Hematopoietic multipotent progenitor cell treated with erythropoietin and hydrocortisone succinate and interleukin-3 and kit ligand, for 17 days (in vitro differentiated cells): Measurements from ENCODE around the gene DISP2.
A peak's percentile ranks its signal among the peaks of the same experiment; 100 is the strongest.

ENCODE experiments used
- DNase-seq: peaks from one replicate; pipeline ENCODE4 v3.0.0-alpha.2; 2015; ENCODE audit warnings: low spot score

The DISP2 gene

DNA sequence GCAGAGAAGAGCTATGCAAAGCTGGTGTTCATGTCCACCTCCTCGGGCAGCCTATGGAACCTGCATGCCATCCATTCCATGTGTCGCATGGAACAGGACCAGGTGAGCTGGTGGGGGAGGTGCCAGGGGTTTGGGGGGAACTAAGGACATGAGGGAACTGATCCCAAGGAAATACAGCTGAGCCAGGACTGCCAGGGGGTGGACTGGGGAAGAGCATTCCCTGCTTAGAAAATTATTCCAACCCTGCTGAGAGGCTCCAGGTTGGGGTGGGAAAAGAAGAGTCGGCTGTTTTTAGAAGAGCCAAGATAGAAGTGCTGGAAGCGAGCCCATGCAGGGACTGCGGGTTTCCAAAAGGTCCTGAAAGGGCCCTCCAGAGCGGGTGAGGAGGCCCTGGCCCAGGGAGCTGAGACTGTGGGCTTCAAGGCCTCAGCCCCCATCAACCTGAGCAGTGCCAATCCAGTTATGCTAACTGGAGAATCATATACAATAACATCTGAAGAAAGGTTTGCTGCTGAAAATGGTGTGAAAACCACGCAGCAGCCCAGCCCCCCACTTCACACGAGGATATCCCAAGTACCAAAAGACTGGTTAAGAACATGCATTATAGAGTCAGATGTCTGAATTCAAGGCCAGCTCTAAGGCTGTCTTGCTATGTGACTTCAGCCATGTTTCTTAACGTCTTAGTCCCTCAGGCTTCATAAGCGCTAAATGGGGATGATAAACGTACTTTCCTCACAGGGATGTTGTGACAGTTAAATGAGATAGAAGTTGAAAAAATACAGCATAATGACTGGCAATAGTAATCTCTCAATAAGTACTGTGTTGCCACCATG lies 7.8 kb downstream of the DISP2 start:
- no peak for DNase-seq

DNA sequence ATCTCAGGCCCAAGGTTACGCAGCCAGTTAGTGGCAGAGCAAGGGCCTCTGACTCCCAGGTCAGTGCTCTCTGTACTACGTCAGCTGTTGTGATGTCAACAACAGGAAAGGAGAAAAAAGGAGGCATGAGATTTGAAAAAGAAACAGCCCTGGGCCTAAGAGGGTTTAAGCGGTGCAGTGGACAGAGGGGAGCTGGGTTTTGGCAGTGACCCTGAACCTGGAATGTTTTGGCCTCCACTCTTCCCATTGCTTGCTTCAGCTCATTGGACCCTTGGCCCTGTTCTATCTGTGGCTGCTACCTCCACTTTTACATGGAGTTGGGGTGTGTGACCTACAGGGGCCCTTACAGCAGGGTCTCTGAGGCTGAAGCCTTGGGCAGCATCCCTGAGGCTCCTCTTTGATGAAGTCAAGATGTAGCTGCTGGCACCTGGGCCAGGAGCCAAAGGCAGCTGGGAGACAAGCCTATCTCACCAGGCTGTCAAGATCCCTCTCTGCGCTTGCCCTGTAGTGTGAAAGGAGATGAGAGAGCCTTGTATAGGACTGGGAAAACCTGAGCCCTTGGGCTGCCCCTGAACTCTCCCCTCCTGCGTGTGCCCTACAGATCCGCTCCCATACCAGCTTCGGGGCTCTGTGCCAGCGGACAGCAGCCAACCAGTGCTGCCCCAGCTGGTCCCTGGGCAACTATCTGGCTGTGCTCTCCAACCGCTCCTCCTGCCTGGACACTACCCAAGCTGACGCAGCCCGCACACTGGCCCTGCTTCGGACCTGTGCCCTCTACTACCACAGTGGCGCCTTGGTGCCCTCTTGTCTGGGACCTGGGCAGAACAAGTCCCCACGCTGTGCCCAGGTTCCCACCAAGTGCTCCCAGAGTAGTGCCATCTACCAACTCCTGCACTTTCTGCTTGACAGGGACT lies 8.7 kb downstream of the DISP2 start:
- no peak for DNase-seq

DNA sequence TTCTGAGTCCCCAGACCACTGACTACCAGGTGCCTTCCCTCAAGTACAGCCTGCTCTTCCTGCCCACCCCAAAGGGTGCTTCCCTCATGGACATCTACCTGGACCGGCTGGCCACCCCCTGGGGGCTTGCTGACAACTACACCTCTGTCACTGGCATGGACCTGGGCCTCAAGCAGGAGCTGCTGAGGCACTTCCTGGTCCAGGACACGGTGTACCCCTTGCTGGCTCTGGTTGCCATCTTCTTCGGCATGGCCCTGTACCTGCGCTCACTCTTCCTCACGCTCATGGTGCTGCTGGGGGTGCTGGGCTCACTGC lies 9.3 kb downstream of the DISP2 start:
- DNase-seq, result no peak

DNA sequence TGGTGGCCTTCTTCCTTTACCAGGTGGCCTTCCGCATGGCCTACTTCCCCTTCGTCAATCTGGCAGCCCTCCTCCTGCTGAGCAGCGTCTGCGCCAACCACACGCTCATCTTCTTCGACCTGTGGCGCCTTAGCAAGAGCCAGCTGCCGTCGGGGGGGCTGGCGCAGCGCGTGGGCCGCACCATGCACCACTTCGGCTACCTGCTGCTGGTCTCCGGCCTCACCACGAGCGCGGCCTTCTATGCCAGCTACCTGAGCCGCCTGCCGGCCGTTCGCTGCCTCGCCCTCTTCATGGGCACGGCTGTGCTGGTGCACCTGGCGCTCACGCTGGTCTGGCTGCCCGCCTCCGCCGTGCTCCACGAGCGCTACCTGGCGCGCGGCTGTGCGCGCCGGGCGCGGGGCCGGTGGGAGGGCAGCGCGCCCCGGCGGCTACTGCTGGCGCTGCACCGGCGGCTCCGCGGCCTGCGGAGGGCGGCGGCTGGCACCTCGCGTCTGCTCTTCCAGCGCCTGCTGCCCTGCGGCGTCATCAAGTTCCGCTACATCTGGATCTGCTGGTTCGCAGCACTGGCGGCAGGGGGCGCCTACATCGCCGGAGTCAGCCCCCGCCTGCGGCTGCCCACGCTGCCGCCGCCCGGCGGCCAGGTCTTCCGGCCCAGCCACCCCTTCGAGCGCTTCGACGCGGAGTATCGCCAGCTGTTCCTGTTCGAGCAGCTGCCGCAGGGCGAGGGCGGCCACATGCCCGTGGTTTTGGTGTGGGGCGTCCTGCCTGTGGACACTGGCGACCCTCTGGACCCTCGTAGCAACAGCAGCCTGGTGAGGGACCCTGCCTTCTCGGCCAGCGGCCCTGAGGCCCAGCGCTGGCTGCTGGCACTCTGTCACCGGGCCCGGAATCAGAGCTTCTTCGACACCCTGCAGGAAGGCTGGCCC lies 9.9 kb downstream of the DISP2 start:
- peak; percentile 83 for DNase-seq

DNA sequence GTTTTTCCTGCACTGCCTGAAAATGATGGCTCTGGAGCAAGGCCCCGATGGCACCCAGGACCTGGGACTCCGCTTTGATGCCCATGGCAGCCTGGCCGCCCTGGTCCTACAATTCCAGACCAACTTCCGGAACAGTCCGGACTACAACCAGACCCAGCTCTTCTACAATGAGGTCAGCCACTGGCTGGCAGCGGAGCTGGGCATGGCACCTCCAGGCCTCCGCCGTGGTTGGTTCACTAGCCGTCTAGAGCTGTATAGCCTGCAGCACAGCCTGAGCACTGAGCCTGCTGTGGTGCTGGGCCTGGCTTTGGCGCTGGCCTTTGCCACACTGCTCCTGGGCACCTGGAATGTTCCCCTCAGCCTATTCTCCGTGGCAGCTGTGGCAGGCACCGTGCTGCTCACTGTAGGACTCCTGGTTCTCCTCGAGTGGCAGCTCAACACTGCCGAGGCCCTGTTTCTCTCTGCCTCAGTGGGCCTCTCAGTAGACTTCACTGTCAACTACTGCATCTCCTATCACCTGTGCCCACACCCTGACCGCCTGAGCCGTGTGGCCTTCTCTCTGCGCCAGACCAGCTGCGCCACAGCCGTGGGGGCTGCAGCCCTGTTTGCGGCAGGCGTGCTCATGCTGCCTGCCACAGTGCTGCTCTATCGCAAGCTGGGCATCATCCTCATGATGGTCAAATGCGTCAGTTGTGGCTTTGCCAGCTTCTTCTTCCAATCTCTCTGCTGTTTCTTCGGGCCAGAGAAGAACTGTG lies 10.9 kb downstream of the DISP2 start:
- DNase-seq, result no peak

DNA sequence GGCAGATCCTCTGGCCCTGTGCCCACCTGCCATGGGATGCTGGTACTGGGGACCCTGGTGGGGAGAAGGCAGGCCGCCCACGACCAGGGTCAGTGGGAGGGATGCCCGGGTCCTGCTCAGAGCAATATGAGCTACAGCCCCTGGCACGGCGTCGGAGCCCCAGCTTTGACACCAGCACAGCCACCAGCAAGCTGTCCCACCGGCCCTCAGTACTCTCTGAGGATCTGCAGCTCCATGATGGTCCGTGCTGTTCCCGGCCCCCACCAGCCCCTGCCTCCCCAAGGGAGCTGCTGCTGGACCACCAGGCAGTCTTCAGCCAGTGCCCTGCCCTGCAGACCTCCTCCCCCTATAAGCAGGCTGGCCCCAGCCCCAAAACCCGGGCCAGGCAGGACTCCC lies 11.5 kb downstream of the DISP2 start:
- no peak for DNase-seq

DNA sequence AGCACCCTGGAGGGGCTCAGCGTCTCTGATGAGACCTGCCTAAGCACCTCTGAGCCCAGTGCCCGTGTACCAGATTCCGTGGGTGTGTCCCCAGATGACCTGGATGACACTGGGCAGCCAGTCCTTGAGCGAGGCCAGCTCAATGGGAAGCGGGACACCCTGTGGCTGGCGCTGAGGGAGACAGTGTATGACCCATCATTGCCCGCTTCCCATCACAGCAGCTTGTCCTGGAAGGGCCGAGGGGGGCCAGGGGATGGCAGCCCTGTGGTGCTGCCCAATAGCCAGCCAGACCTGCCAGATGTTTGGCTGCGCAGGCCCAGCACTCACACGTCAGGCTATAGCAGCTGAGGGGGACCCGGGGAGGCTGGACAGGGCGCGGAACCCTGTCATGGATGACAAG lies 12.0 kb downstream of the DISP2 start:
- DNase-seq, result no peak

DNA sequence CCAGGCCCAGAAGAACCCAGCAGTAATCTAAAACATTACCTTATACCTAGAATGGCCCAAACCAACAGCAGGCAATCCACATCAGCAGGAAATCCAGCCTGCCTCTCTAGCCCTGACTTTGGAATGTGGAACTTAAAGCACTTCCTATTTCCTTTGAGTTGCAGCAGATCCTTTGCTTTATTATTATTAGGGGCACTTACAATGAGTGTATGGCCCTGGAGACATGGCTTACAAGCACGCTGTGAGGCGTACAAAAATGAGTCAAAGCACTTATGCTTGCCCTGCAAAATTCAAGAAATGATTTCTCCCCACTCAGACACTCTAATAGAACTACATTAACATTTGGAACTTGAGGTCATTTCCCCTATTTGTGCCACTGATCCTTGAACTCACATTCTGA lies 15.0 kb downstream of the DISP2 start:
- DNase-seq, result no peak

DNA sequence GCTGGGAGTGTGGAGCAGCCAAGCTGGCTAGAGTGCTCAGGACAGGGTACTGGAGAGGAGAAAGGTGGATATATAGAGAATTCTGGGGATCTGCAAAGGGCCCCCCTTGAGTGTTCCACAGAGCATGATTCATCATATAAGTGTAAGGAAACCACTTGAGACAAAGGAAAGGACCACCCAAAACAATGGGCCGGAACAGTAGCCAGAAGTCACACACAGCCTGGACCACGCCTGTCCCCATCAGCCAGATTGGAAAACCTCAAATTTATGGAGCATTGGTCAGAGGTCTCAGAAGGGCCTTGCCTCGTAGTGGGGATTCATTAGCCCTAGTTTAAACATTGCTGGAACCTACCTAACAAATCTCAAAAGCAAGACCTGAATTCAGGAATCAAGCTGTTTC lies 19.6 kb downstream of the DISP2 start:
- DNase-seq, result no peak

DNA sequence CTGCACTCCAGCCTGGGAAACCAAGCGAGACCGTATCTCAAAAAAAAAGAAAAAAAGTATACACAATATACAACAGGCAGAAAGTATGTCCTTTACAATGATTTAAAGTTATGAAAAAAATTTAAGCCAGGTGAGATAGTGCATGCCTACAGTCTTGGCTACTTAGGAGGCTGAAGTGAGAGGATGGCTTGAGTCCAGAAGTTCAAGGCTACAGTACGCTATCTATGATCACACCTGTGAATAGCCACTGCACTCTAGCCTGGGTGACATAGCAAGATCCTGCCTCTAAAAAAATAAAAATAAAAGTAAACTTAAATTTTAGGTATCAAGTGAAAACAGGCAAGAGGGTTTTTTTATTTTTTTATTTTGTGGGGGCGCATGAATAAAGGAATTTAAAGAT lies 21.4 kb downstream of the DISP2 start:
- peak; percentile 21 for DNase-seq

DNA sequence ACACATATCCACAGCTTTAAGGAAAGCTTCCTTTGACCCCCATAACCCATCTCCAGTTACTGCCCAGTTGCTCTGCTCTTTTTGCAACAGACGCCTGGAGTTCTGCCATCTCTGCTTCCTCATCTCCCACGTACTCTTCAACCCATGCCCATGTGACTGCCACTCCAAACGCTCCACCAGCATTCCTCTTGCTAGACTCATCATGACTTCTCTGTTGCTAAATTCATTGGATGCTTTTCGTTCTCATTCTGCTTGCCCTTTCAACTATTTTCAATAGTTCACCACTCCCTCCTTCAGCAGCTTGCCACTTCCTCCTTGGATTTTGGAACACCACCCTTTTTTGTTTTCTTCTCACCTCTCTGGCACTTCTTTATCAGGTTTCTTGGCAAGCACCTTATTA lies 21.8 kb downstream of the DISP2 start:
- DNase-seq, result no peak

DNA sequence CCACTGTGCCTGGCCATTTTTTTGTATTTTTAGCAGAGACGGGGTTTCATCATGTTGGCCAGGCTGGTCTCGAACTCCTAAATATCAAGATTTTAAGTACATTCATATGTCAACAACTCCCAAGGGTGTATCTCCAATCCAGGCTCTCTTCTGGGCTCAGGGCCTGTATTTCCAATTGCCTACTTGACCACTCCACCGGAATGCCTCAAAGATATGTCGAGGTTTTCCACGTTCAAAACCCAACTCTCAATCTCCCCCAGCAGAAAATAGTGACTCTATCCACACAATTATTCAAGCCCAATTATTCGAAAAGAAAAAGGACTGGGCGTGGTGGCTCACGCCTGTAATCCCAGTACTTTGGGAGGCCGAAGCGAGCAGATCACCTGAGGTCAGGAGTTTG lies 22.6 kb downstream of the DISP2 start:
- no peak for DNase-seq

DNA sequence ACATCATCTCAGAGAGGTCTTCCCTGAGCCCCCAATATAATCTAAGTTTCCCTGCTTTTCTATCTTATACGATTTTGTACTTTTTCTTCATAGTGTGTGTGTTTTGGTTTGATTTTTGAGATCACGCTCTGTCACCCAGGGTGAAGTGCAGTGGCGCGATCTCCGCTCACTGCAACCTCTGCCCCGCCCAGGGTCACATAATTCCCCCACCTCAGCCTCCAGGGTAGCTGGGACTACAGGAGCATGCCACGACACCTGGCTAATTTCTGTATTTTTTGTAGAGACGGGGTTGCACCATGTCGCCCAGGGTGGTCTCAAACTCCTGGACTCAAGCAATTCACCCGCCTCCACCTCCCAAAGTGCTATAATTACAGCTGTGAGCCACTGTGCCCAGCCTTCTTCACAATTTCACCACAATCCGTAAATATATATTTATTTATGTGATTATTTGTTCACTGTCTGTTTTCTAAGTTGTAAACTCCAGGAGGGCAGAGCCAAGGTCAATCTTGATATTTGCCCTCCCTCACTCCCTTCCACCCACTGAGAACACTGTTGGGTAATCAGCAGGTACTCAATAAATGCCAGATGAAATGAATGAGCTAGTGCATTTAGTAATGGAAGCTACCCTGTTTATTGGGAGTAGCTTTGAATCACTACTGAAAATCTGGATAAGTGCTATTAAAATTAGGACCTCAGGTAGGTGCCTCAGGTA lies 24.0 kb downstream of the DISP2 start:
- DNase-seq, result no peak

DNA sequence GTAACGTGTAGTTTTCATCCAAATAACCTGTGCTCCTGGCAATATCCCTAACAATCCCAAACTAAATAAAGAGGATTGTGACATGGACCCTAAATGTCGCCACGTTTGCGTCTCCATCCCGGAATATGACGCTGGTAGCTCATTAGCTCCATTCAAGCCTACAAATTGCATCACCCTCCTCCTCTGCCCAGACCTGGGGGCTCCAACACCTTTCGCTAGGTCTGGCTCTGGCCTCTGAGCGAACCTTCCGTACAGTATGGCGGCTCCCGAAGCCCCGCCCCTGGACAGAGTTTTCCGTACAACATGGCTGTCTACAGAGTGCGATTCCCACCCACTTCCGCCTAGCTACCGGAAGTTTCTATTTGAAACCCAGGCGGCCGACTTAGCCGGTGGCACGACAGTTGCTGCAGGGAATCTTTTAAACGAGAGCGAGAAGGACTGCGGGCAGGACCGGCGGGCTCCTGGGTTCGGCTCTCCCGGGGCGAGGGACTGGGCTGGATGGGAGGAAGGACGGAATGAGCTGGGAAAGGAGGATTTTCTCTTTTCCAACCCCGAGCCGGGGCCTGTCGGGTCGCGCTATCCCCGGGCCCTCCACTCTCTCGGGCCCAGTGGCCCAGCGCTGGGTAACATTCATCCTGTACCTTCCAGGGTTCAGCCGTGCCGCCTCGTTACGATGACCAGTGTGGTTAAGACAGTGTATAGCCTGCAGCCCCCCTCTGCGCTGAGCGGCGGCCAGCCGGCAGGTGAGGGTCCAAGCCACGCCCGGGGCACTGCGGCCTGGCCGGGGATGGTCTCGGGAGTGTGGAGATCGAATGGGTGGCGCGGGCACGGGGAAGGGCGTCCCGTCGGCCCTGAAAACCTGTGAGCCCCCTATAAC lies 24.8 kb downstream of the DISP2 start, which contains the start of gene KNSTRN:
Gene KNSTRN (plus strand): TSS at position 142 of the 877 bp plus-strand sequence. CDS start 115 bp downstream, at position 257.
- peak; percentile 94 for DNase-seq

DNA sequence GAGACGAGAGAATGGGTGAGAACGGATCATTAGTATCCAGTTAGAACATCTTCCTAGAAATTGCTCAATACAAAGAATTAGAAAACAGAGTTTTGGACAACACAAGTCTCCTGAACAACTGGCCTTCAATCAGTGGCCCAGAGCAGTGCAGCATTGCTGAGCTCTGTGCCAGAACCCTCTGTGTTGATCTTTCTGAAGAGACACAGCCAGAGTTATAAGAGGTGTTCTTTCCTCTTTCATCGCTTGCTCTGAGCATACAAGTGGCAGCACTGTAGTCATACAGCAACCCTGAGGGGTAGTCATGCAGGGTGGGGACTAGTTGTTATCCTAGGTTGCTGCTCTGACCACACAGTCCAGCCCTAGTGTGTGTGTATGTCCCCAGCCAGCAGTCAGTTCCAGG lies 28.5 kb downstream of the DISP2 start:
- DNase-seq, result no peak

DNA sequence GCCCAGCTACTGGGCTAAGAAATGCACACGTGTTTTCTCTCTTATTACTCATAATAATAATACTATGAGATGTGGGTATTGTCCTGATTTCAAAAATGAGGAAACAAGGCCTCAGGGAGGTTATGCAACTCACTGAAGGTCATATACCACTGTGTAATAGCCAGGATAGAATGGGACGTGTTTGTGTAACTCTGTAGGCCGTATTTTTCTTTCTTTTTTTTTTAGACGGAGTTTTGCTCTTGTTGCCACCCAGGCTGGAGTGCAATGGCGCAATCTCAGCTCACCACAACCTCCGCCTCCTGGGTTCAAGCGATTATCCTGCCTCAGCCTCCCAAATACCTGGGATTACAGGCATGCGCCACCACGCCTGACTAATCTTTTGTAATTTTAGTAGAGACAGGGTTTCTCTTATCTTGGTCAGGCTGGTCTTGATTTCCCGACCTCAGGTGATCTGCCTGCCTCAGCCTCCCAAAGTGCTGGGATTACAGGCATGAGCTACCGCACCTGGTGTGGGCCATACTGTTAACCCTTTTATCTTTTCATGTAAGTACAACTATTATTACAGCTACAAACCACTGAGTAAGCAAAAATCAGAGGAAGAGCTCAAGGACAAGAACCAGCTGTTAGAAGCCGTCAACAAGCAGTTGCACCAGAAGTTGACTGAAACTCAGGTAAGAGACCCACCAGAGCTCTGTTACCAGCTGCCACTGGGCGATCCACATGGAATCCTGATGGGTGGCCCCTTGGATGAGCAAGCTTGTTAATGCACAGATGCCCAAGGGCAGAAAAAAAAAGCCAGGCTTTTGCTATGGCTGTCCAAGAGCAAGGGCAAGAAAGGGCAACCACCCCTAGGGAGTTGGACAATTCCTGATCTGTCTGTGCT lies 31.2 kb downstream of the DISP2 start:
- no peak for DNase-seq

DNA sequence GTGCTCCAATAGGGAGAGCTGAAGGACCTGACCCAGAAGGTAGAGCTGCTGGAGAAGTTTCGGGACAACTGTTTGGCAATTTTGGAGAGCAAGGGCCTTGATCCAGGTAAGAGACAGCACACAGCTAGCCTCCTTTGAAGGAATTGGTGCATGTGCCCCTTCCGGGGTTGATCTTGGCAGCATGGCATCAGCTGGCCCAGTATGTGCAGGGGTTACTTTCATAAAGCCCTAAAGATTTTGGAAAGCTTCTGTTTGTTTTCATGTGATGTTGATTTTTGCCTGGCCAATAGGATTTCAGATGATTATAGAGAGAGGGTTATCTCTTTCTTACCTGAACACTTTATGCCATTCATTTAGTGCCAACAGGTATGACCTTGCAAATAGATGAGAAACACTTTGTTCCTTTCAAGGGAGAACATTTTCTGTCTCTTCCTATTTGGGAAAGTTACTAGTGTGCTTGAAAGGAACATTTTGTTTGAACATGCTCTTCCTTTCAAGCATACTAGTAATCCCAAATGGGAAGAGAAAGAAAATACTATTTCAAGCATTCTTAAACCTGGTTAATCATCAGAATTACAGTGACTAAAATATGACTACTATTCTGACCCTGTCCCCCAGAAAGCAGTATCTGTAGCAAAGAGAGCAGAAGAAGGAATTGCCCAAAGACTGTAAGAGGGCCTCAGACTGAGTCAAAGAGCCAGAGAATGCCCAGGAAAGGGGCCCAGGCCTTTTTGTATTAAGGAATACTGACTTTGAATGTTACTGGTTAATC lies 32.0 kb downstream of the DISP2 start:
- no peak for DNase-seq
